ENCODE results near the gene SPATA20. TPM values are rescaled to one million over a fixed set of nuclear protein-coding genes. Genes with fewer than 3 reads are reported as not detected.
A peak's percentile ranks its signal among the peaks of the same experiment; 100 is the strongest.

SPATA20 gene
- total and polyA plus RNA-seq, 2 of the 13 experiments (the other 11 are each of a cell fraction or from before 2014, with no cell fraction given): 36.1 to 64.8 TPM

DNA sequence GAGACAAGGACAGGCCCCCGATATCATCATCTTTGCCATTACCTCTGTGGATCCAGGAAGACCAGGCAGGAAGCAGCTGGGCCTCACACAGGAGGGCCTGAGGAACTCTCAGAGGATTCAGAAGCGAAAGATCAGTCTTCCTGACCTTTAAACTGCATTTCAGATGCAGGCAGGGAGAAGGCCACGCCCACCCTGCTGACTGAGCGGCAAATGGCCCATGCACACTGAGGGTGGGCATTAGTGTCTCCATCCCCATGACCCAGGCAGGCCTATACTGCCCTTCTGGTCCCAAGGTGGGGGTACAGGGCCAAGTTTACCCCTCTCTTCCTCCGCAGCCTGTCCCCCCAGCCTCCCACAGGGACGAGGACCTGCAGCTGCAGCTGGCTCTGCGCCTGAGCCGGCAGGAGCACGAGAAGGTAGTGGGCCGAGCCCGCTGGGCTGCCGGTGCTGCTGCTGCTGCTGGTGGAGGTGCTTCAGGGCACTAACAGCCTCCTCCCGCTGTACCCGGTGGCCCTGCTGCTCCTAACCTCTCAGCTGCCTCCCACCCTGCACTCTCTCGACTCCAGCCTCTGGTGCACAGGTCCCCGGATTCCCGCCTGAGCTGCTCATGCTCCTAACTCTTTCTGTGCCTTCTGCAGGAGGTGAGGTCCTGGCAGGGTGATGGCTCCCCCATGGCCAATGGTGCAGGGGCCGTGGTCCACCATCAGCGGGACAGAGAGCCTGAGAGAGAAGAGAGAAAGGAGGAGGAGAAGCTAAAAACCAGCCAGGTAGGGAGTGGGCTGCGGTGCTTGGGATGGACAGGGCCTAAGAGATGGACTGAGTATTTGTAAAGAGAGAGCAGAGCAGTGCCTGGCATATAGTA is 8.2 kb upstream of the SPATA20 start (continued):
- TF ChIP-seq ZNF616 (CRISPR knock-in tag; IDR thresholded peaks at IDR 0.05; ENCODE audit: low read depth): no peak; the same call in 1 of the 2 replicates
- TF ChIP-seq REL (CRISPR knock-in tag; conservative IDR thresholded peaks at IDR 0.05): no peak
- TF ChIP-seq, protein P1, sequence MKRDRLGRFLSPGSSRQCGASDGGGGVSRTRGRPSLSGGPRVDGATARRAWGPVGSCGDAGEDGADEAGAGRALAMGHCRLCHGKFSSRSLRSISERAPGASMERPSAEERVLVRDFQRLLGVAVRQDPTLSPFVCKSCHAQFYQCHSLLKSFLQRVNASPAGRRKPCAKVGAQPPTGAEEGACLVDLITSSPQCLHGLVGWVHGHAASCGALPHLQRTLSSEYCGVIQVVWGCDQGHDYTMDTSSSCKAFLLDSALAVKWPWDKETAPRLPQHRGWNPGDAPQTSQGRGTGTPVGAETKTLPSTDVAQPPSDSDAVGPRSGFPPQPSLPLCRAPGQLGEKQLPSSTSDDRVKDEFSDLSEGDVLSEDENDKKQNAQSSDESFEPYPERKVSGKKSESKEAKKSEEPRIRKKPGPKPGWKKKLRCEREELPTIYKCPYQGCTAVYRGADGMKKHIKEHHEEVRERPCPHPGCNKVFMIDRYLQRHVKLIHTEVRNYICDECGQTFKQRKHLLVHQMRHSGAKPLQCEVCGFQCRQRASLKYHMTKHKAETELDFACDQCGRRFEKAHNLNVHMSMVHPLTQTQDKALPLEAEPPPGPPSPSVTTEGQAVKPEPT (CRISPR knock-in tag; IDR thresholded peaks at IDR 0.05; ENCODE audit: low read depth): no peak
- TF ChIP-seq NFIB (CRISPR knock-in tag; IDR thresholded peaks at IDR 0.05; ENCODE audit: borderline replicate concordance): no peak
- TF ChIP-seq NFYC (CRISPR knock-in tag; IDR thresholded peaks at IDR 0.05): no peak
- peak; percentile 80 for TF ChIP-seq KLF9 (CRISPR knock-in tag; IDR thresholded peaks at IDR 0.05; ENCODE audit: low read depth)
- TF ChIP-seq AKAP8 (CRISPR knock-in tag; IDR thresholded peaks at IDR 0.05): peak; percentile 54; the same call in 1 of the 2 replicates
- TF ChIP-seq ZBTB42 (CRISPR knock-in tag; IDR thresholded peaks at IDR 0.05): no peak
- TF ChIP-seq NFATC3 (CRISPR knock-in tag; IDR thresholded peaks at IDR 0.05): no peak
- TF ChIP-seq, protein P2, sequence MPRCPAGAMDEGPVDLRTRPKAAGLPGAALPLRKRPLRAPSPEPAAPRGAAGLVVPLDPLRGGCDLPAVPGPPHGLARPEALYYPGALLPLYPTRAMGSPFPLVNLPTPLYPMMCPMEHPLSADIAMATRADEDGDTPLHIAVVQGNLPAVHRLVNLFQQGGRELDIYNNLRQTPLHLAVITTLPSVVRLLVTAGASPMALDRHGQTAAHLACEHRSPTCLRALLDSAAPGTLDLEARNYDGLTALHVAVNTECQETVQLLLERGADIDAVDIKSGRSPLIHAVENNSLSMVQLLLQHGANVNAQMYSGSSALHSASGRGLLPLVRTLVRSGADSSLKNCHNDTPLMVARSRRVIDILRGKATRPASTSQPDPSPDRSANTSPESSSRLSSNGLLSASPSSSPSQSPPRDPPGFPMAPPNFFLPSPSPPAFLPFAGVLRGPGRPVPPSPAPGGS (CRISPR knock-in tag; IDR thresholded peaks at IDR 0.05): peak; percentile 73; the same call in 1 of the 2 replicates
- TF ChIP-seq RNF2 (conservative IDR thresholded peaks at IDR 0.05; ENCODE audit: low read depth): no peak
- TF ChIP-seq KDM4B (CRISPR knock-in tag; IDR thresholded peaks at IDR 0.05): no peak
- no peak for TF ChIP-seq MED8 (CRISPR knock-in tag; IDR thresholded peaks at IDR 0.05; ENCODE audit: insufficient replicate concordance)
- TF ChIP-seq, protein P3, sequence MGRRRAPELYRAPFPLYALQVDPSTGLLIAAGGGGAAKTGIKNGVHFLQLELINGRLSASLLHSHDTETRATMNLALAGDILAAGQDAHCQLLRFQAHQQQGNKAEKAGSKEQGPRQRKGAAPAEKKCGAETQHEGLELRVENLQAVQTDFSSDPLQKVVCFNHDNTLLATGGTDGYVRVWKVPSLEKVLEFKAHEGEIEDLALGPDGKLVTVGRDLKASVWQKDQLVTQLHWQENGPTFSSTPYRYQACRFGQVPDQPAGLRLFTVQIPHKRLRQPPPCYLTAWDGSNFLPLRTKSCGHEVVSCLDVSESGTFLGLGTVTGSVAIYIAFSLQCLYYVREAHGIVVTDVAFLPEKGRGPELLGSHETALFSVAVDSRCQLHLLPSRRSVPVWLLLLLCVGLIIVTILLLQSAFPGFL (CRISPR knock-in tag; IDR thresholded peaks at IDR 0.05): 0 out of 2 replicates have a peak, but pooled peaks have one; percentile 65
- TF ChIP-seq, protein P4, sequence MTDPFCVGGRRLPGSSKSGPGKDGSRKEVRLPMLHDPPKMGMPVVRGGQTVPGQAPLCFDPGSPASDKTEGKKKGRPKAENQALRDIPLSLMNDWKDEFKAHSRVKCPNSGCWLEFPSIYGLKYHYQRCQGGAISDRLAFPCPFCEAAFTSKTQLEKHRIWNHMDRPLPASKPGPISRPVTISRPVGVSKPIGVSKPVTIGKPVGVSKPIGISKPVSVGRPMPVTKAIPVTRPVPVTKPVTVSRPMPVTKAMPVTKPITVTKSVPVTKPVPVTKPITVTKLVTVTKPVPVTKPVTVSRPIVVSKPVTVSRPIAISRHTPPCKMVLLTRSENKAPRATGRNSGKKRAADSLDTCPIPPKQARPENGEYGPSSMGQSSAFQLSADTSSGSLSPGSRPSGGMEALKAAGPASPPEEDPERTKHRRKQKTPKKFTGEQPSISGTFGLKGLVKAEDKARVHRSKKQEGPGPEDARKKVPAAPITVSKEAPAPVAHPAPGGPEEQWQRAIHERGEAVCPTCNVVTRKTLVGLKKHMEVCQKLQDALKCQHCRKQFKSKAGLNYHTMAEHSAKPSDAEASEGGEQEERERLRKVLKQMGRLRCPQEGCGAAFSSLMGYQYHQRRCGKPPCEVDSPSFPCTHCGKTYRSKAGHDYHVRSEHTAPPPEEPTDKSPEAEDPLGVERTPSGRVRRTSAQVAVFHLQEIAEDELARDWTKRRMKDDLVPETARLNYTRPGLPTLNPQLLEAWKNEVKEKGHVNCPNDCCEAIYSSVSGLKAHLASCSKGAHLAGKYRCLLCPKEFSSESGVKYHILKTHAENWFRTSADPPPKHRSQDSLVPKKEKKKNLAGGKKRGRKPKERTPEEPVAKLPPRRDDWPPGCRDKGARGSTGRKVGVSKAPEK (CRISPR knock-in tag; IDR thresholded peaks at IDR 0.05; ENCODE audit: borderline replicate concordance): no peak
- TF ChIP-seq, protein P5, sequence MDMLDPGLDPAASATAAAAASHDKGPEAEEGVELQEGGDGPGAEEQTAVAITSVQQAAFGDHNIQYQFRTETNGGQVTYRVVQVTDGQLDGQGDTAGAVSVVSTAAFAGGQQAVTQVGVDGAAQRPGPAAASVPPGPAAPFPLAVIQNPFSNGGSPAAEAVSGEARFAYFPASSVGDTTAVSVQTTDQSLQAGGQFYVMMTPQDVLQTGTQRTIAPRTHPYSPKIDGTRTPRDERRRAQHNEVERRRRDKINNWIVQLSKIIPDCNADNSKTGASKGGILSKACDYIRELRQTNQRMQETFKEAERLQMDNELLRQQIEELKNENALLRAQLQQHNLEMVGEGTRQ (IDR thresholded peaks at IDR 0.05; ENCODE audit: low read depth, low read length): no peak
- TF ChIP-seq, protein P5 (CRISPR knock-in tag; IDR thresholded peaks at IDR 0.05; ENCODE audit: borderline replicate concordance): no peak
- no peak for TF ChIP-seq RBAK (CRISPR knock-in tag; IDR thresholded peaks at IDR 0.05)
- TF ChIP-seq HDAC2 (CRISPR knock-in tag; IDR thresholded peaks at IDR 0.05): no peak; the same call in 1 of the 2 replicates

All from HepG2 (cell line).